Right kidney (tissue), 1 donor: ENCODE measurements around the gene KDR.

Experiments used
- DNase-seq: peaks from one replicate; pipeline ENCODE4 v3.0.0-alpha.2; 2016

Gene KDR

GRCh38 chr4:55080174-55080865 is 45.1 kb downstream of the KDR start:
- DNase-seq = no peak

DNA sequence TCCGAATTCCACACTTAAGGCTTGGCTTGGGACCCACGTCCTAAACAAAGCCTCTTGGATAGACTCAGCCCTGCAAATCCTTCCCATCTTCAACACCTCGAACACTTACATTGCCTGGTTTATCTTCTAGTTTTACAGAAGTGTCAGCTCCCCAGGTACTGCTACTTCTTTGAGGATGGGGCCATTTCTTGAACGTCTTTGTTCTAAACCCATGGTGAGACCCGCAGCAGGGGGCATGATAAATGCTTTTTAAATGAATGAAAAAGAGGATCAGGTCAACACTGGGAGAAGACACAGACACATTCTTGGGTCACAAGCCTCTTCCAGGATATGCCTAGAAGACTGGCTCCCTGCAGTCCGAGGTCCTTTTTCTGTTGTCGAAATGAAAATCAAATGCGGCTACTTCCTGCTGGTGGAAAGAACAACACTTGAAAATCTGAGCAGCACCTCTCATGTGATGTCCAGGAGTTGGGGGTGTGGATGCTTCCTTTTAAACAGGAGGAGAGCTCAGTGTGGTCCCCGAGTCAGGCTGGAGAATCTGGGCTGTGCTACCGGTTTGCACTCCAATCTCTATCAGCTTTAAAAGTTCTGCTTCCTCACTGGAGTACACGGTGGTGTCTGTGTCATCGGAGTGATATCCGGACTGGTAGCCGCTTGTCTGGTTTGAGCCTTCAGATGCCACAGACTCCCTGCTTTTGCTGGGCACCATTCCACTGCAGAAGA is 45.8 kb downstream of the KDR start:
- DNase-seq = no peak

DNA sequence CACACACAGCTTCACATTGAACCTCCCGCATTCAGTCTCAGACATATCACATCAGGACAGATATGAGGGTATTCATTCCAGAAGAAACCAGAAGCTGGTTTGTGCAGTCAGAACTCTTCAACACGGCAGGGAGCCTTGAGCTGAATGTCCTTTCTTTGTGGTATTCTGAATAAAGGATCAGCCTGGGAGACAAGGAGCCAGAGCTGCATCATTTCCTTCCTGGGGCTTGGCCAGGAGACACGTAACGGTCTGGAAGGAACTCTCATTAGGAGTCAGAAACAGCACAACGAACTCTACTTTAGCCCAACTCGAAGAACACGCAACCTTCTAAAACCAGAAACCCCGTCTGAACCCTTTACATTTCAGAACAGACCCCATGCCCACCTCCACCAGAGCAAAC is 46.4 kb downstream of the KDR start:
- no peak for DNase-seq

- DNase-seq = no peak
These were observed 47.8 kb downstream of the KDR start for GRCh38 chr4:55077577-55077976.

- DNase-seq = no peak
These were observed 49.3 kb downstream of the KDR start for GRCh38 chr4:55075823-55076716.

DNA sequence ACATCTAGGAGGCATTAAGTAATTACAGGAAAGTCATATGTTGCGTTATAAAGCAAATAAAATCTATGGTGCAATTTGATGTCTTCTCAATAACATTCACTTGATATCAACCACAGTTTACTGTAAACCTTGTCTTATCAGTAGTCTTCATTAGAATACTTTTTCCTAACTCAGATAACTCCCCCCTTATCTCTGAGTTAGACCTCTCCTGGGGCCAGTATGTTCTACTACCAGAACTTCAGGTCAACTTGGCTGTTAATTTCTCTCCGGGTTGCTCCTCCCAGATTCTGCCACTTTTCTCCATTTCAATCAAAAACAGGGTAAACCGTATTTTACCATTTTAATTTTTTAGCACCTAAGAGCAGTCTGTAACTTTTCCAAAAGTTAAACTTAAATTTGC is 50.0 kb downstream of the KDR start:
- no peak for DNase-seq

- DNase-seq = no peak
These were observed 51.0 kb downstream of the KDR start for GRCh38 chr4:55074386-55074785.

DNA sequence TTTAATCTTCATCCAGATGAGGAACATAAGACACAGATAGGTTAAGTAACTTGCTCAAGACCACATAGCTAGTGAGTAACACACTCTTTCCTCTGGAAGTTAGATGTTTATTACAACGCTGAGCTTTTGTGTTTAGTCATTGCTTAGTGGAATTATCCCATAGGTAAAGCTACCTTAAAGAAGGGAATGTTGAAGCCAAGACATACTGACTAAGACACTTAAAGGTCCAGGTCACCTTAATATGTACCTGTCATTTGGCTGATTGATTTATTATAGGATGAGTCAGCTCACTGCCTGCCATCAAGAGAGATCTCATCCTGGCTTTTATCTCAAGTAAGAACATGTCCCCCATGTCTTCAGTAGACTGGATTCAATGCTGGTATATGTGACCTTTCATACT is 53.4 kb downstream of the KDR start:
- DNase-seq = no peak

- DNase-seq = no peak
These were observed 56.1 kb downstream of the KDR start for GRCh38 chr4:55069248-55069647.

DNA sequence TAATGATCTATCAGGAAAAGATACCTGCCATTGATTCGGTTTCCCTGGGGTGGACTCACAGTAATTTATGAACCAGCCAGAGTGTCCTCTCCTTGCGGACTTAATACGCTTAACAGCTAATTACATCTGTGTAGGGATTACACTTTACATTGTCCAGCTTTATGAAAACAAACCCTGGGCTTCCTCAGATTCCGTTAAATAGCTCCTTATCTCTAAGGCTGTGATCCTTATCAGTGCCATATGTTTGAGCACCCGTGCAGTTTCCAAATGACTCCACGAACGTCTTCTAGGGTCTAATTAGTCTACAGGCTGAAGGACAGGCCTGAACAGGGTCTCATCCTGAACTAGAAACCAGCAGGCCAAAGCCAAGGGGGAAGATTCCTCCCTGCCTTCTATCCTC is 56.9 kb downstream of the KDR start:
- no peak for DNase-seq

- DNase-seq = no peak
These were observed 59.4 kb downstream of the KDR start for GRCh38 chr4:55066018-55066417.

DNA sequence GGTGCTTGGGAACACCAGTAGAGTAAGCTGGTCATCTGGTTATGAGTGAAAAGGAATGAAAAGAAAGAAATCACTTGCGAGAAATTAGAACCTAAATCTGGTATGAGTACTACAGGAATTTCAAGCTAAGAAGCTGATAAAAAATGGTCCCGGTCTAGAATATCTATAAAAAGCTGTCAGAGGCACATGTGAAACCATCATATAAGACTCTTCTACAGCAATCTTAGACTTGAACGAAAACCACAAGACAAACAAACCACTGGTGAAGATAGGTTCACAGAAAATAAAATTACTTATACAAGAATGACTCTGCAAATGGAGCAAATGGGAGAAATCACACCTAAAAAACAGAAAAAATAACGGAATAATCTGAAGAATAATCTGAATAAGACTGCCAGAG is 69.9 kb downstream of the KDR start:
- no peak for DNase-seq

- DNase-seq = no peak
These were observed 73.9 kb downstream of the KDR start for GRCh38 chr4:55051532-55051931.

DNA sequence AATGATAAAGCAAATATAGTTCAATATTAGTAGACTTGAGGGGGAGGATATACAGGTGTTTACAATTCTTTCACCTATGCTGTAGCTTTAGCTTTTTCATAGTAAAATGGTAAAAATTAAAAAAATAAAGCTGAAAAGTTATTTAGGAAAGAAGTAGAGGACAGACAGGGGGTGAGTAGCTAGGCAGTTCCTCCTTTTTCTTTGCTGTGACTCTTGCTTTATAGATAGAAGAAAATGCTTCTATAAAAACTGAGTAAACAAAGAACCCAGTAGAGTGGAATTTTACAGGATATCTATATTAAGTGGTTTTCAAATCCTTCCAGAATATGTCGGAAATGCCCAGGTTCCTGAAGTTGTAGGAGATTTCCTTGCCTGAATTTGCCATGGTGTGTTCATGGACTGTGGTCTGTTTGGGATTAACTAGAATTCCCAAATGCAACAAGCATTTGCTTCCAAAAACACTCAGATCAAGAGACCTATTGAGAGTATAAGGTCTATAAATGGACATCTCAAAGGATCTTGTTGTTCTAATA is 74.9 kb downstream of the KDR start:
- DNase-seq = no peak

DNA sequence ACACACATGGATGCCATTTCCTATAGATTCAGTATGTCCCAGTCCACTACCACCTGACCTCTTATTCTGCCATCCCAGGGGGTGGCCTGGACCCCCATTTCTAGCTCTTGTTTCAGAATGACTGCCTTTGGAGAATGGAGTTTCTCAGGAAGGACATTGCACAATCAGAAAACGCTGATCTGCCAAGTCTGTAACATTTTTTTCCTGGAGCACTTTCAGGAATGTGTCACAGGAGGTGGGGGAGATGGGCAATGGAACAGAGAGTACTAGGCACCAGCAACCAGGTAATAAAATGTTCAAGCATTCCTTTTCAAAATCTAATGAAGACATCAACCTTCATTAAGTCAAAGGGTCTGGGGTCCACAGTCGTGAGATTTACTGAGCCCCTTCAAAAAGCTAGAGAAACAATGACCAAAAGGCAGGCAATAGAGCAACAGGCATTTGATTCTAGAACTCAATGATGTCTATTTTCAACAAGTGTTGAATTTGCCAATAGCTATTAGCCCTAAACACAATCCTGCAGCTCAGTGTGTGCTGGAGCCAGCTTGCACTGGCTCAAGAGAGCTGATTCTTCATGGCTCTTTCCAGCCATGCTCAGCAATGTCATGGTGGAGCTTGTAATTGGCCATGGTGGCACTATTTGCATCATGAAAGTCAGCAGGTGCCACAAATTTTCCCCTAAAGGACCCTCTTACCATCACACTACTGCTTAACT is 87.1 kb downstream of the KDR start:
- no peak for DNase-seq

DNA sequence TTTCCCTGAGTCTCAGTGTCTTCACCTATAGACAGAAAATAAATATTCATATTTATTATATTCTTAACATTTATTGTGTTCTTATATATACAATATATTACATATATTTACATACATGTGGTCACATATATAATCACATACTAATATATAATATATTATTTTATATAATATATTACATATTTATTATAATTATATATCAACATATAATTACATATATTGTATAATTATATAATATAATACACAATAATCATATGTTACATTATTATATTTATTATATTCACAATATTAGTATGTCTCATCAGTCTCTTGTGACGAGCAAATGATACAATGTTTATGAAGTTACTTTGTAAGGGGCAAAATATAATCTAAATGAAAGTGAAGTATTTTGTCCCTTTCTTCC is 87.7 kb downstream of the KDR start:
- no peak for DNase-seq

- DNase-seq = no peak
These were observed 89.0 kb downstream of the KDR start for GRCh38 chr4:55036405-55036804.

GRCh38 chr4:55035892-55036291 is 89.5 kb downstream of the KDR start:
- no peak for DNase-seq

DNA sequence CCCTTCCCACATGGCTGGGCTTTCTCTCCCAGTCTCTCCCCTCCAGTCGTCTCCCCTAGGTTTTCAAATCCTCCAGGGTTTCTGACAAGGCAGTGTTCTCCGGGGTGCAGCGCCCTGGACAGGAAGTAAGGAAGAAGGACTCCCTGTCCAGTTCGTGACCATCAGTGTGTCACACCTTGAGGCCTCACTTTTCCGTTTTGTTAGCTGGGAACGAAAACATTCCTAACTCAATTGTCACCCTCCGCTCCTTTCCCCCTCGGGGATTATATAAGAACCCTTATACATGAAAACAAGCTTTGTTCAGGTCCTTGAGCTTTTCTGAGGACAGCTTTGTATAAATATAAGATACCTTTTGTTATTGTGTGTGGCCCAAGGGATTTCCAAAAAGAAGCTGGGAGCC is 92.1 kb downstream of the KDR start:
- no peak for DNase-seq

GRCh38 chr4:55032788-55033187 is 92.6 kb downstream of the KDR start:
- no peak for DNase-seq

DNA sequence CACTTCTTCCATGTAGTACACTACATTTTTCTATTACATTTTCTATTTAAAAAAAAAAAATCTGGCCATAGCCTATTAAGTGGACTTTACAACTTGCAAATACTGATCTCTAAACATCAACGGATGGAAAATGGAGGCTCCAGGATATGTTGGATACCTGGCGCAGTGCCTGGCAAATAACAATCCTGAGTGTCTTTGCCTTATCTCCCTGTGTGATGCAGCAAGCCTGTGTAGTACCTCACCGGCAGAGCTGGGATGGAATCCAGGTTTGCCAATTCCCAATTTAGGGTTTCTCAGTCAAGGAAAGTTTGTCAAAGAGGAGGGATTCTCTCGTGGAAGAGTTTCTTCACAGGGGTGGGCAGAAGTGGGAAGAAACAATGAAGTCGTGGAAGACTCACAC is 93.2 kb downstream of the KDR start:
- no peak for DNase-seq

GRCh38 chr4:55031158-55031557 is 94.2 kb downstream of the KDR start:
- no peak for DNase-seq
